GM21526 (cell line): ENCODE data around the gene PTGDS.
A peak's percentile ranks its signal among the peaks of the same experiment; 100 is the strongest.

Experiments used
- ATAC-seq: cut with Tn5 transposase; IDR thresholded peaks from one replicate; pipeline ENCODE4 v1.9.1; 2021; ENCODE audit warnings: moderate library complexity; ENCODE audit not compliant: unreplicated experiment, low FRiP score

PTGDS gene

DNA sequence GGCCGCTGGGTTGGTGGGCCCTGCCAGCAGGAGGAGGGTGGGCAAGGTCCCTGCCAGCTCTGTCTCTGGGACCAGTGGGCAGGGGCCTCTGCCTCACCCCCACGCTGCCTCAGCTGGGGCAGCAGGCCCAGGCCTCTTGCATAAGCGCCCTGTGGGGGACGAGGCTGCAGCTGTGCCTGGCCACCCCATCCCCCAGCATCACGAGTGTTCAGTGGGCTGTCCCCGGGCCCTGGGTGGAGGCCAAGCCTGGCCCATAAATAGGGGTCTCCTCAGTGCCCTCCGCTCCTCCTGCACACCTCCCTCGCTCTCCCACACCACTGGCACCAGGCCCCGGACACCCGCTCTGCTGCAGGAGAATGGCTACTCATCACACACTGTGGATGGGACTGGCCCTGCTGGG is at the start of gene PTGDS:
TSS of gene PTGDS (plus strand) at position 282 of the 400 bp plus-strand sequence. CDS start at position 357, 75 bp downstream.
- ATAC-seq, result no peak

GRCh38 chr9:136928591-136928990 is 48.7 kb upstream of the PTGDS start:
- no peak for ATAC-seq

- no peak for ATAC-seq
Observed at GRCh38 chr9:136930014-136930413, 47.3 kb upstream of the PTGDS start.

DNA sequence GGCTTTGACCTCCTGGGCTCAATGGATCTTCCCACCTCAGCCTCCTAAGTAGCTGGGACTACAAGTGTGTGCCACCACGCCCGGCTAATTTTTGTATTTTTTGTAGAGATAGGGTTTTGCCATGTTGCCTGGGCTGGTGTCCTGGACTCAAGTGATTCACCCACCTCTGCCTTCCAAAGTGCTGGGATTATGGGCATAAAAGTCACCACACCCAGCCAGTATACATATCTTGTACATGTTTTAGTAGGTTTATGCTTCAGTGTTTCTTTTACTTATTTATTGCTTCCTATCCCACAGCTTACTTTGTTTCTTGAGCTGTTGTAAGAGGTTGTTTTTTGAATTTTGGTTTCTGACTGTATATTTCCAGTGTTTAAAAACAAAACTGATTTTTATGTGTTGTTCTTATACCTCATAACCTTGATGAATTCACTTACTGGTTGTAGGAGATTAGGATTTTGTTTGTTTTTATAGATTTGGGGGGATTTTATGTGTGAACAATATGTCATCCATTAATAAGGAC is 45.6 kb upstream of the PTGDS start:
- no peak for ATAC-seq

- ATAC-seq, result no peak
Observed at GRCh38 chr9:136934277-136934676, 43.0 kb upstream of the PTGDS start.

DNA sequence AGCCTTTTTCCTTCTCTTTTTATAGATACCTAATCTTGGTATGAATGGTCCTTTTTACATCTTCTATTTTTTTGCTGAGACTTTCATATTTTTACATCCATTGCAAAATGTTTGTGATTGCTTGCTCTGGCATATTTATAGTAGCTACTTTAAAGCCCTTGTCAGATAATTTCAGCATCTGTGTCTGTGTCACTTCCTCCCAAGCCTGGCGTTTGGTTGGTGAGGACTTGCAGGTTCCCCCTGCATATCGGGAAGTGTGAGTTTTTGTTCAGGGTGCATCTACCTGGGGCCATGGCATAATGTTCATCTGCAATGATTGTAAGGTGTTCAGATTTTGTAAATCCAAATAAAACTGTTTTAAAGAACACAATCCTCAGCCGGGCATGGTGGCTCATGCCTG is 41.7 kb upstream of the PTGDS start:
- no peak for ATAC-seq

GRCh38 chr9:136936645-136937170 is 40.6 kb upstream of the PTGDS start:
- no peak for ATAC-seq

GRCh38 chr9:136937186-136938001 is 39.9 kb upstream of the PTGDS start:
- no peak for ATAC-seq

GRCh38 chr9:136939431-136939995 is 37.8 kb upstream of the PTGDS start:
- ATAC-seq, result no peak

GRCh38 chr9:136939996-136940525 is 37.2 kb upstream of the PTGDS start:
- ATAC-seq, result no peak

- ATAC-seq, result no peak
Observed at GRCh38 chr9:136940526-136941230, 36.6 kb upstream of the PTGDS start.

DNA sequence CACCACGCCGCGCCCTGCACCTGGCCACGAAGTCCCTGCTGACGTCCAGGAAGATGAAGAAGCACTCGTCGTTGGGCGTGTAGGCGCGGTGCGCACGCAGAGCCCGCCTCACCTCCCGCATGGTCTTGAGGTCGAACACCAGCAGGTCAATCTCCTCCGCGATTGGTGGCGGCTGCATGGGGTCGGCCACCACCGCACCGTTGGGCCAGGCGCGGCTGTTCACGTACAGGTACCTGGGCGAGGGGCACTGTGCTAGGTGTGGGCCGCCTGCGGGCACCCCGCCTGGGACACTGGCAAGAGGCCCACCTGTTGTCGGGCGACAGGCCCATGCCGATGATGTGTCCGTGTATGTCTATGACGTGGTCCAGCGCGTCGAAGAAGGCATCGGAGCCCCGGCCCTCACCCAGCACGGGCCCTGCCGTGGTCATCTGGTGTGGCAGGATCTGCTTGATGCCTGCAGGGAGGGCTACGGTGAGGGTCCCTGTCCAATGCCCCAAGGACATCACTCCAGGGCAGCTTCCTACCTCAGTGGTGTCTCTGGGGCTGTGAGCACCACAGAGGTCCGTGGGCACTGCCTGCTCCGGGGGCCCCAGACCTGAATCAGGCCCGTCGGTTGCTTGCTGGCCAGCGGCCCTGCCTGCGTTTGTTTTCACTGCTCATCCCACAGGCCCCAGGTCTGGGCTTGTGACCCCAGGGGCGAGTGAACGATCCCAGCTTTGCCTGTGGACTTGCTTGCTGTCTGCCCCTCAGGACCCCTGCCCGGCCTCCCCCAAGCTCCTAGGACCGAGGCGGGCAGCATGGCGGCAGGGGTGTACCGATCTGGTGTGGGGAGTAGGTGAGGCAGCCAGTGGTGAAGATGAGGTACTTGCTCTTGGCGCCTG is 35.8 kb upstream of the PTGDS start:
- no peak for ATAC-seq

DNA sequence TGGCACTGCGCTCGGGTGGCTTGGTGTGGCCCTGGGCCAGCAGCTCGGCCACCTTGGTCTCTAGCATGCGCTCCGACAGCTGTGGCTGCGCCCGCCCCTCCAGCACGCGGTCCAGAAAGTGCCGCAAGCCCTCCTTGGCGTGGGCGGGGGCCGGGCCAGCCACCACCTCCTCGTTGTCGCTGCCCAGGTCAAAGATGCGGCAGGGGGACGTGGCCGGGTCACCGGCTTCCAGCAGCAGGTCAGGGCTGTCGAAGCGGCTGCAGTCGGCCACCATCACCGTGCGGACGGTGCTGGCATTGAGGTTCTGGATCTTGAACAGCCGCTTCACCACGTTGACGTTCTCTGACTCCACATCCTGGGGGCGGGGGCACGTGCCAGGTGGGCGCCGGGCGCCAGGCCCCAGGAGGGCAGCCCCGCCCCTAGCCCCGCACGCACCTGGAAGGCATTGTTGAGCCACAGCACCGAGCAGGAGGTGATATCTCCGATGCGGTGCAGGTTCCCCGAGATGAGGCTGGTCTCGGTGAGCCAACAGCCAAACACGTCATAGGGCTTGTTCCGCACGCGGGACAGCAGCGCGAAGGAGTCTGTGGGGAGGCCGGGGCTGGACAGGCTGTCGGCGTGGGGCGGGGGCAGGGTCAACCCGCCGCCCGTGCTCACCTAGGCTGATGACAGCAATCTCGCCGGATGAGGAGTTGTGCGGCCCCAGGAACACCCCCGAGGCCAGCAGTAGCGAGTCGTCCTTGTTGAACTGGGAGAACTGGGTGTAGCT is 35.0 kb upstream of the PTGDS start:
- ATAC-seq, result no peak

DNA sequence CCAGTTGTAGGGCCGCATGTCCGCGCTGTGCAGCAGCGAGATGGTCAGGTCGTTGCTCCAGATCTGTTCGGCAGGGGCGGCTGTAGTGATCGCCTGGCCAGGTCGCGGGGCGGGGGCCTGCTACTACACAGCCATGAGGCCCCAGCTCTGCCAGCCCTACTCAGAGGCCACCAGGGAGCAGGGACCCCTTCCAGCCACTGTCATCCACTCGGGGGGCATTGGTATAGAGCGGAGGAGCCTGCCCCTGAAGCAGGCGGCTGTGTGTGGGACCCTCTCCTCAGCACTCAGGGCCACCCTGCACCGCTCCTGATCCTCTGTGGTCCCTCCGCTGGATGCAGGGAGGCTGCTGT is 34.4 kb upstream of the PTGDS start:
- ATAC-seq, result no peak

GRCh38 chr9:136943291-136944211 is 33.8 kb upstream of the PTGDS start:
- ATAC-seq, result no peak

GRCh38 chr9:136944212-136944518 is 33.1 kb upstream of the PTGDS start:
- ATAC-seq, result peak; percentile 21

DNA sequence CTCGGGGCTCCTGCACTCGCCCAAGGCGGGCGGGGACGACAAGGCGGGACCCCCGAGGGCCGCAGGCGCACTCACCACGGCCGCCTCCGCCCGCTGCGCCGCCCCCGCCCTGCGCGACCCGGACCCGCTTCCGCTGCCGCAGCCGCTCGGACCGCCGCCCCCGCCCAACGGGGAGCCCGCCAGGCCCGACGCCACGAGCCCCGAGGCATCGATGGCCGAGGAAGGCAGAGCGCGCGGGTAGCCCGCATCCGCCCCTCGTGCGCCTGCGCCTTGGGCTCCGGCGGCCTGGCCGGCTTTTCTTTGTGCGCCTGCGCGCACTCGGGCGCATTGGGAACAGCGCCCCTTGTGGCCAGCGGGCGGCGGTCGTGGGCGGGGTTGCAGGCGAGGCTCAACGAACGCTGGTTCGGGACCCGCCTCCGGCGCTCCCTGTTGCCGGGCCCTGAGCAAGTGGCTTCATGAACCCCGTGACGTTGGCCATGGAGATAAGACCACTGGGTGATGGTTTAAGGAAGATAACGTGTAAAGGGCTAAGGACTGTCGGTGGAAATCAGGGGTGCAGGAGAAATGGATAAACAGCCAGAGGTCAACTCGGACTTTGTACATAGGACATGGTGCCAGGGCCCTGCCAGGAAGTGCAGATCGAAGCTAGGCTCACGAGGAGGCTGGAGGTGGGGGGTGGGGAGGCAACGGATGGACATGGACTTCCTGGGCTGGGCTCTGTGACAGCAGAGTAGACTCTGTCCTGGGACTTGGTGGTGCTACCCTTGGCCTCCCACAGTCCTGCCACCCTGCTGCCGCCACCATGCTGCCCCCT is 32.6 kb upstream of the PTGDS start, which contains the start of the genes C8G and FBXW5:
TSS of gene C8G (plus strand) at position 725 of the 814 bp plus-strand sequence. CDS start at position 803, 78 bp downstream.
TSS of gene FBXW5 (minus strand) at position 220 of the 814 bp plus-strand sequence. CDS start 655 bp downstream, outside the sequence.
- ATAC-seq, result peak; percentile 65
